Trophoblast cell (in vitro differentiated cells and primary cell): Measurements from ENCODE around the gene SAMD10.
A peak's percentile ranks its signal among the peaks of the same experiment; 100 is the strongest.

Experiments
- DNase-seq, 2 donors: peaks; one replicate each; pipeline ENCODE4 v3.0.0-alpha.2; 2016
- H2AFZ ChIP-seq: 2 replicates; pipeline ENCODE4 v1.6.1; 2013; ENCODE audit warnings: low read length, moderate library complexity, mild to moderate bottlenecking; ENCODE audit not compliant: insufficient read depth, poor library complexity
- H2AK5ac ChIP-seq: 2 replicates; pipeline ENCODE4 v1.6.1; 2013; ENCODE audit warnings: mild to moderate bottlenecking, low read length
- H2BK120ac ChIP-seq: 2 replicates; pipeline ENCODE4 v1.6.1; 2013; ENCODE audit warnings: low read length, mild to moderate bottlenecking, moderate library complexity; ENCODE audit not compliant: insufficient read depth, poor library complexity
- H2BK12ac ChIP-seq: 2 replicates; pipeline ENCODE4 v1.6.1; 2013; ENCODE audit warnings: mild to moderate bottlenecking, low read length, moderate library complexity
- H2BK5ac ChIP-seq: 2 replicates; pipeline ENCODE4 v1.6.1; 2013; ENCODE audit warnings: low read length, low read depth, moderate library complexity, mild to moderate bottlenecking; ENCODE audit not compliant: poor library complexity
- H3K14ac ChIP-seq: 2 replicates; pipeline ENCODE4 v1.6.1; 2013; ENCODE audit warnings: mild to moderate bottlenecking, low read length
- H3K18ac ChIP-seq: 2 replicates; pipeline ENCODE4 v1.6.1; 2013; ENCODE audit warnings: mild to moderate bottlenecking, low read length
- H3K23ac ChIP-seq: 2 replicates; pipeline ENCODE4 v1.6.1; 2013; ENCODE audit warnings: low read length
- H3K27ac ChIP-seq: 2 replicates; pipeline ENCODE4 v1.5.1; 2013; ENCODE audit warnings: low read depth, mild to moderate bottlenecking, inconsistent platforms, low read length, moderate library complexity
- H3K27me3 ChIP-seq: 2 replicates; pipeline ENCODE4 v1.6.1; 2013; ENCODE audit warnings: inconsistent platforms, mild to moderate bottlenecking, low read length, moderate library complexity; ENCODE audit not compliant: insufficient read depth
- H3K36me3 ChIP-seq, 2 experiments: 1 replicate in 1 of 2; 2 replicates in 1 of 2; pipeline ENCODE4 v1.6.1; 2013; ENCODE audit warnings: low read length in 2 of 2, mild to moderate bottlenecking in 2 of 2, moderate library complexity in 1 of 2; ENCODE audit not compliant: insufficient read depth in 2 of 2, control insufficient read depth in 1 of 2
- H3K4ac ChIP-seq: 2 replicates; pipeline ENCODE4 v1.6.1; 2013; ENCODE audit warnings: low read depth, mild to moderate bottlenecking, low read length, moderate library complexity
- H3K4me1 ChIP-seq, 2 experiments: 1 replicate in 1 of 2; 2 replicates in 1 of 2; pipeline ENCODE4 v1.6.1; 2013; ENCODE audit warnings: low read length in 2 of 2, mild to moderate bottlenecking in 2 of 2, moderate library complexity in 1 of 2; ENCODE audit not compliant: insufficient read depth in 2 of 2, control insufficient read depth in 1 of 2
- H3K4me2 ChIP-seq: 2 replicates; pipeline ENCODE4 v1.6.1; 2013; ENCODE audit warnings: inconsistent platforms, mild to moderate bottlenecking, low read length, moderate library complexity
- H3K4me3 ChIP-seq: 2 replicates; pipeline ENCODE4 v1.5.1; 2013; ENCODE audit warnings: mild to moderate bottlenecking, low read depth, low read length, inconsistent platforms
- H3K79me1 ChIP-seq: one replicate; pipeline ENCODE4 v1.6.1; 2013; ENCODE audit warnings: low read length
- H3K79me2 ChIP-seq: 2 replicates; pipeline ENCODE4 v1.6.1; 2013; ENCODE audit warnings: low read length, mild to moderate bottlenecking; ENCODE audit not compliant: control insufficient read depth, insufficient read depth, poor library complexity
- H3K9ac ChIP-seq: 2 replicates; pipeline ENCODE4 v1.6.1; 2013; ENCODE audit warnings: mild to moderate bottlenecking, low read length
- H3K9me3 ChIP-seq: 2 replicates; pipeline ENCODE4 v1.6.1; 2013; ENCODE audit warnings: low read depth, mild to moderate bottlenecking, control low read depth, inconsistent platforms, low read length; ENCODE audit not compliant: insufficient read depth
- H4K12ac ChIP-seq: 2 replicates; pipeline ENCODE4 v1.6.1; 2013; ENCODE audit warnings: low read depth, mild to moderate bottlenecking, low read length, moderate library complexity
- H4K8ac ChIP-seq: 2 replicates; pipeline ENCODE4 v1.6.1; 2013; ENCODE audit warnings: low read depth, mild to moderate bottlenecking, low read length, moderate library complexity
- H4K91ac ChIP-seq: one replicate; pipeline ENCODE4 v1.6.1; 2013; ENCODE audit warnings: low read depth, mild to moderate bottlenecking, low read length, moderate library complexity
- WGBS: extraction: QIAGEN DNeasy Blood & Tissue Kit; methylation state at CpG from one replicate; pipeline ENCODE4 v1.1.7; 2013; ENCODE audit warnings: missing lambda C conversion rate; ENCODE audit not compliant: insufficient read length, insufficient coverage; ENCODE audit errors: extremely low coverage; 5-methylcytosine and 5-hydroxymethylcytosine counted together

SAMD10 gene

DNA sequence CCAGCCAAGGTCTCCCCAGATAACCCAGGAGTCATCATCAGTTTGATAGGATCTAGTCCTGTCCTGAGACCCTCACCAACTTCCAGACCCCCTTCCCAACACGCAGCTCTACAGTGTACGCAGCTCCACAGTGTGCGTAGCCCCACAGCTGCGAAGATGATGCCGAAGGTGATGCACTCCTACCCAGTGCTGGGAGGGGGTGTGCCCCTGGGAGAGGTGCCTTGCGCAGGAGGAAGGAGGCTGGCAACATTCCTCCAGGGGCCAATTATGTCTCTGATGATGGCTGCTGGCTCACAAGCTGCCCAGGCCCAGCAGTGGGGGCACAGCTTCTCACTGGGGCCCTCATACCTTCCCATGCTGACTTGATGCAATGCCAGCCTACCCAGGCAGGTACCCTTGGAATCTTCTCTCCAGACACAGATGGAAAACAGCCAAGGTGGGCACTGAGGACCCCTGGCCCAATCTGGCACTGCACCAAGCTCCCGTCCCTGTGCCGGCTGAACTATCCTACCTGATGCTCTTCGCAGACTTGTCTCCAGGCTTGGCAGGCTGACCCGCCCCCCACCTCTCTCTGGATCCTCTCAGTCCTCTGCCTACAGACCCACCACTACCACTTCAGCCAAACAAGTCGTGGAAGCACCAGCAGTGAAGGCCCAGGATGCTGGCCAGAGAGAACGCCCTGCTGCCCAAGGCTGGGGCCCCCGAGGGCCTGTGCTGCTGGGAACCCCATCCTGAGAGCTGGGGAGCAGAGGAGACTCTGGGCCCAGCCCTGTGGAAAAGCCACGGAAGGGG lies 11.1 kb downstream of the SAMD10 start:
- H2AK5ac ChIP-seq: no peak overlapping the region
- H4K91ac ChIP-seq: no peak overlapping the region
- H3K79me1 ChIP-seq: peaks cover 8% of the 10 kb centered on the region
- H3K79me2 ChIP-seq: peaks cover 7% of the 10 kb centered on the region
- no peak overlapping the region for H2BK120ac ChIP-seq
- H3K27ac ChIP-seq: no peak overlapping the region
- H2BK12ac ChIP-seq: no peak overlapping the region
- peak overlapping the region; percentile 94 for H3K4me2 ChIP-seq
- no peak overlapping the region for H3K23ac ChIP-seq
- no peak overlapping the region for H3K18ac ChIP-seq
- no peak overlapping the region for H4K12ac ChIP-seq
- peaks cover 35 to 39% of the 10 kb centered on the region in 2 experiments for H3K36me3 ChIP-seq
- WGBS: no CpG with 5 or more reads among the region's 14 CpGs
- H3K4me1 ChIP-seq: peaks cover 6 to 10% of the 10 kb centered on the region in 2 experiments
- no peak overlapping the region for H2AFZ ChIP-seq
- H4K8ac ChIP-seq: no peak overlapping the region
- peak in 1 of 2 donors; percentile 33 for DNase-seq
- H3K14ac ChIP-seq: no peak overlapping the region
- no peak overlapping the region for H3K4me3 ChIP-seq
- no peak overlapping the region for H2BK5ac ChIP-seq
- no peaks in the 10 kb centered on the region for H3K27me3 ChIP-seq
- no peak overlapping the region for H3K9ac ChIP-seq
- H3K4ac ChIP-seq: no peak overlapping the region
- peaks cover 41% of the 10 kb centered on the region for H3K9me3 ChIP-seq

DNA sequence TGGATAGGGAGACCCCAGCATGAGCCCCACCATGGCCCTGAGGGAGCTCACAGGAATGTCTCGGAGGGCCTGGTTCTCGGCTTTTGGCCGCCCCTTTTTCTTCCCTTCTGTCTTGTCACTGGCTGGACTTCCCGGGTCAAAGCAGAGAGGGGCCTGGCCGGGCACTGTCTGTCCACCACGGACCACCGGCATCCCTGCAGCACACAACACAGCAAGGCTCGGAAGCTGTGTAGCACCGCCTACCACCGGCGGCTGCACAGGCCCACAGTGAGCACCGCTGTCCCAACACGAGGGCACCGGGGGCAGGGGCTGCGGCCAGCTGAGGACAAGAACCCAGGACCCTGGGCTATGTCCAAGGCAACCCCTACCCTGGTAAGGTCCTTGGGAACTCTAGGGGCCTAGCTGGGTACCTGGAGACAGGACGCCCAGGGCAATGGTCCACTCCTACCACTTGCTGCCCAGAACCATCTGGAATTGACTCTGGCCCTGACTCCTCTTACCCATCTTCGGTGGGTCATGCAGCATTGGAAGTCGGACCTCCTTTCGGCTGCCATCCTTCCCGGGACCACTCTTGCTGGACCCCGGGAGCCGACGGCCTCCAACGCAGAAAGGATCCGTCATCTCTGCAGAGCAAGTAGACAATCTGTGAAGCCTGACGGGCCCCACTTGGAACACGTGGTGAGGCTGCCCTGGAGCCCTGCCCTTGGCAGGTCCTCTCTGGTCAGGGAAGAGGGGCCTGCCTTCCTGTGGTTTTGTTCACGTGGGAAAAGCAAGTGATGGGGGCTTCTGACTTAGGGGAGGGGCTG lies 11.9 kb downstream of the SAMD10 start:
- H3K4me2 ChIP-seq: no peak overlapping the region
- no peak overlapping the region for H2AK5ac ChIP-seq
- DNase-seq: no peak
- WGBS: no CpG with 5 or more reads among the region's 28 CpGs
- peaks cover 6 to 10% of the 10 kb centered on the region in 2 experiments for H3K4me1 ChIP-seq
- H3K23ac ChIP-seq: no peak overlapping the region
- H4K91ac ChIP-seq: no peak overlapping the region
- peaks cover 8% of the 10 kb centered on the region for H3K79me1 ChIP-seq
- peaks cover 43 to 47% of the 10 kb centered on the region in 2 experiments for H3K36me3 ChIP-seq
- H3K14ac ChIP-seq: no peak overlapping the region
- no peak overlapping the region for H3K27ac ChIP-seq
- H3K27me3 ChIP-seq: no peaks in the 10 kb centered on the region
- no peak overlapping the region for H3K4me3 ChIP-seq
- no peak overlapping the region for H3K18ac ChIP-seq
- no peak overlapping the region for H2BK12ac ChIP-seq
- no peak overlapping the region for H2BK120ac ChIP-seq
- H3K9me3 ChIP-seq: peaks cover 49% of the 10 kb centered on the region
- no peak overlapping the region for H3K9ac ChIP-seq
- peaks cover 7% of the 10 kb centered on the region for H3K79me2 ChIP-seq
- H3K4ac ChIP-seq: no peak overlapping the region
- no peak overlapping the region for H2AFZ ChIP-seq
- H2BK5ac ChIP-seq: no peak overlapping the region
- no peak overlapping the region for H4K12ac ChIP-seq
- H4K8ac ChIP-seq: no peak overlapping the region

DNA sequence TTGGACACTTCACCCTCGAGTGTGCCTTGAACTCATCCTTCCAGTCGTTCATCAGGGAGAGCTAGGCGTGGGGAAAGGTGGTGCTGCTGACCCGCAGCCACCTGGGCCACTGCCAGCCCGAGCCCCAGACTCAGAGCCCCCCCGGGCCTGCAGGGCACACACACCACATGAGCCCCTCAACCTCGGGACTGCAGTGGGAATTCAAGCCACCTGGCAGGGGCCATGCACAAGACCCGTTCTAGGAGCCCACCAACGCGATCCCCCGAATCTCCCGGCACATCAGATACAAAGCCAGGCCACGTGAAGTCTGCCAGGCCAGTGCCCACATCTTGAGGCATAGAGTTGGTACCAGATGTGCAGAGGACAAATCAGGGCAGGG lies 12.5 kb downstream of the SAMD10 start:
- no CpG with 5 or more reads among the region's 13 CpGs for WGBS
- DNase-seq: no peak
- Histone ChIP-seq H4K8ac (no peak overlapping the region), H2BK12ac (no peak overlapping the region), H4K91ac (no peak overlapping the region), H3K14ac (no peak overlapping the region), H3K36me3 (peaks cover 49 to 53% of the 10 kb centered on the region in 2 experiments), H3K27me3 (no peaks in the 10 kb centered on the region), H3K18ac (no peak overlapping the region), H3K9me3 (peaks cover 51% of the 10 kb centered on the region), H4K12ac (no peak overlapping the region), H3K79me2 (peaks cover 7% of the 10 kb centered on the region), H3K9ac (no peak overlapping the region), H3K4me3 (no peak overlapping the region), H2BK5ac (no peak overlapping the region), H3K79me1 (peaks cover 8% of the 10 kb centered on the region), H2BK120ac (no peak overlapping the region), H3K4ac (no peak overlapping the region), H3K4me2 (no peak overlapping the region), H2AK5ac (no peak overlapping the region), H3K27ac (no peak overlapping the region), H3K4me1 (peaks cover 6 to 10% of the 10 kb centered on the region in 2 experiments), H2AFZ (no peak overlapping the region), H3K23ac (no peak overlapping the region)

DNA sequence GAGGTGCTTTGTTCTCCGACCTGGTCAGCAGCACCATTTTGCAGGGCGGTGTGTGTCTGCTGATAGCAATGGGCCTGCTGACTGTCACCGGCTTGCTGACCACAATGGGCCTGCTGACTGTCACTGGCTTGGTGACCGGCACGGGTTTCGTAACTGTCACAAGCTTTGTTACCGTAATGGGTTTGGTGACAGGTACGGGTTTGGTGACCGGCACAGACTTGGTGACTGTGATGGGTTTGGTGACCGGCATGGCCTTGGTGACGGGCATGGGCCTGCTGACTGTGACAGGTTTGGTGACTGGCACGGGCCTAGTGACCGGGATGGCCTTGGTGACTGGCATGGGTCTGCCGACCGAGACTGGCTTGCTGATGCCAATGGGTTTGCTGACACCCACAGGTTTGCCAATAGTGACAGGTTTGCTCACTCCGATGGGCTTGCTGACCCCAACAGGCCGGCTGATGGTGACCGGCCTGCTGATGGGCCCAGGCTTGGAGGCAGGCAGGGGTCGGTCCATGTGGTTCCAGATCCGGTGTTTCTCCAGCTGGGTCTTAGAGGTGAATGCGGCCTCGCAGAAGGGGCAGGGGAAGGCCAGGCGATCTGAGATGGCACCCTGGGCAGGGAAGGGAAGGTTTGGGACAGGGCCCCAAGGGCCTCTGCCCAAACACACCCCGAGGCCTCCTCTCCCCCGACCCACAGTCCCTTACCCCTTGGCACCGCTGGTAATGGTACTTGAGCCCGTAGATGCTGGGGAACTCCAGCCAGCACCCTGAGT lies 13.1 kb downstream of the SAMD10 start:
- H3K36me3 ChIP-seq: peaks cover 55 to 58% of the 10 kb centered on the region in 2 experiments
- H3K4ac ChIP-seq: no peak overlapping the region
- no peak overlapping the region for H3K18ac ChIP-seq
- H4K8ac ChIP-seq: no peak overlapping the region
- H2BK12ac ChIP-seq: no peak overlapping the region
- H2BK120ac ChIP-seq: no peak overlapping the region
- no peak overlapping the region for H4K12ac ChIP-seq
- H3K23ac ChIP-seq: no peak overlapping the region
- H3K4me3 ChIP-seq: no peak overlapping the region
- H3K4me2 ChIP-seq: no peak overlapping the region
- H2AFZ ChIP-seq: no peak overlapping the region
- H2BK5ac ChIP-seq: no peak overlapping the region
- no peak overlapping the region for H2AK5ac ChIP-seq
- H3K9me3 ChIP-seq: peaks cover 53% of the 10 kb centered on the region
- H3K27me3 ChIP-seq: no peaks in the 10 kb centered on the region
- no peak overlapping the region for H3K9ac ChIP-seq
- H3K79me2 ChIP-seq: peaks cover 7% of the 10 kb centered on the region
- WGBS: no CpG with 5 or more reads among the region's 27 CpGs
- no peak for DNase-seq
- H3K79me1 ChIP-seq: peaks cover 8% of the 10 kb centered on the region
- no peak overlapping the region for H4K91ac ChIP-seq
- peaks cover 6 to 10% of the 10 kb centered on the region in 2 experiments for H3K4me1 ChIP-seq
- no peak overlapping the region for H3K27ac ChIP-seq
- H3K14ac ChIP-seq: no peak overlapping the region
